ENCODE results near the gene KCNJ6.

Gene KCNJ6

DNA sequence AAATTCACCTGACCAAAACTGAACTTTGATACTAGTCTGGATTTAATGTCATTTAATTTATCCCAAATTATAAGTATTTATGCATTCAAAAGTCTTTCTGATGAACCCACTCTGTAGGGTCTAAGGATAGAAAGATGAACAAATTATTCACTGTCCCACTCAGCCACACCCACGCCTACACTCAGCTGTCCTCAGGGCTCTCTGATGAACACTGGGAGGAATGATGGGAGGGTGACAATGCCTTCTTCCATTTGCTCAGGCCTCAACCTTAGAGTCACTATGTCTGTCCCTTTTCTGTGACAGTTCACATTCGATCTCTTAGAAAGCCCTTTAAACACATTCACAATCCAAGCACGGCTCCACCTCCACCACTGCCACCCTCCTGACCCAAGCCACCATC lies 41.8 kb downstream of the KCNJ6 start:
- TF ChIP-seq POLR2A (IDR thresholded peaks at IDR 0.05; ENCODE audit: extremely low read depth, insufficient read length) (no peak), MYC (IDR thresholded peaks at IDR 0.05; ENCODE audit: low read depth, low read length) (no peak), MAX (IDR thresholded peaks at IDR 0.05; ENCODE audit: low read depth, low read length) (no peak), CTCF (IDR thresholded peaks at IDR 0.05; ENCODE audit: low read depth, low read length) (no peak)
- no peak for DNase-seq (ENCODE audit: low read depth)
- H3K4me3 ChIP-seq (ENCODE audit: low read depth, low read length): no peak overlapping the region

DNA sequence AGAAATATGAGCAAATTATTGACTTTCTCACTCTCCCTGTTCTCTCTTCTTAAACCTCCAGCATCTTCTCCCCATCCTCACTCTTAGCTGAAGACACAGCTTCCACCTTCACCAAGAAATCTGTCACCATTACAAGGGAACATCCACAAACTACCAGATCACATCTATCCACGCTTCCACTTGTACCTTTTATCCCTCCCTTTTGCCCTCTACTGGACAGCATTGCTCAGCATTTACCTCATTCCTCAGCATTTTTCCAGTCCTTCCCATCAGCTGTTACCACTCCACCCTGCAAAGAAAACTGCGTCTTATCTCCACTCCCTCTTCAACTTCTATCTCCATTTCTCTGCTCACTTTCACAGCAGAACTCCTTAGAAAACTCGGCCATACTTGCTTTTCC lies 42.6 kb downstream of the KCNJ6 start:
- no peak for TF ChIP-seq CTCF (IDR thresholded peaks at IDR 0.05; ENCODE audit: low read depth, low read length)
- H3K4me3 ChIP-seq (ENCODE audit: low read depth, low read length): no peak overlapping the region
- no peak for DNase-seq (ENCODE audit: low read depth)

DNA sequence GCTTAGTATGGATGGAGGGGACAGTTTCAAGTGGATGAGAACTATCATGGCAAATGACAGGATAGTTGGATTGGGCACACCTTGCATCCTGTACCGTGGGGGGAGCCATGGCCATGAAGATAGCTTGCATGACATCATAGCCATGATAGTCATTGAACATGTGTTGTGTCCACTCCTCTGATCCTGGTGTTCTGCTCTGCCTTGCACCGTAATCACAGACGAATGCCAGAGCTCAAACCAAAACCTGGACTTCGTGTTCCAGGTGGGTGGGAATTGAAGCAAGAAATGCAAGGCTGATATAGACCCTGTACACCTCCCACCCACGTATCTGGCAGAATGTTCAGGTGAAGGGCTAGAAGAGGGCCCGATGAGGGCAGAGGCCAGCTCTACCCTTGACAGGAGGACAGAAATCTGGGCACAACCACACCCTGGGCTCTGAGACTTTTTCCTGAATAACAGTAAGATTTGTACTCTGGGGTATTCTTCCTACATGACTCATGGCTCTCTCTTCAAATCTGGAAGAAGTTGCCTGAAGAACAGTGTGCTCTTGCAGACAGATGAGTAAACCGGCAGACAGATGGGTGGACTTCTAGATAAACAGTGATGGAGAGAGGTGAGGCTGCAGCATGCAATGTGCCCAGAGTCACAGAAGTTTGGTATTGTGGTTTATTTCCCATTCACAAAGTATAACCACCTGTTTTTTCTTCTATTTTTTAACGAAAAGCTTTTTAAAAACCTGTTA lies 45.0 kb downstream of the KCNJ6 start:
- no peak overlapping the region for H3K4me3 ChIP-seq (ENCODE audit: low read depth, low read length)
- DNase-seq (ENCODE audit: low read depth): no peak
- TF ChIP-seq POLR2A (IDR thresholded peaks at IDR 0.05; ENCODE audit: extremely low read depth, insufficient read length) (no peak), MAX (IDR thresholded peaks at IDR 0.05; ENCODE audit: low read depth, low read length) (no peak), CTCF (IDR thresholded peaks at IDR 0.05; ENCODE audit: low read depth, low read length) (no peak)

DNA sequence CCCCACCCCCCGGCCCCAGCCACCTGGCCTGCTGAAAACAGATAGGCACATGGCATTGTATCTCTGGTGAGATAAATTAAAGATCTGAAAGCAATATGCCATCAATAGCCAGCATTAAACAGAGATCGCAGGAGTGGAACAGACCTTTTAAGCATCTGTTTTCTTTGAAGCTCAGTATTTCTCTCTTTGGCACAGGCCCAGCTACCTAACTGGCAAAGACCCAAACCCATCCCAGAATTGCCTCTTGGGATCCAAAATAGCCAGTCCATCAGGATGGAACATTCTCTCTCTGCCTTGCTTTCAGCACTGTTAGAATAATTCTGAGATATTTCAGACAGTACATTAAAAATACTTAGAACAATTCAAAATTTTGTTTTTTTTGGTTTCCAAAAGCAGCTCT lies 46.0 kb downstream of the KCNJ6 start:
- no peak overlapping the region for H3K4me3 ChIP-seq (ENCODE audit: low read depth, low read length)
- TF ChIP-seq POLR2A (IDR thresholded peaks at IDR 0.05; ENCODE audit: extremely low read depth, insufficient read length) (no peak), MAX (IDR thresholded peaks at IDR 0.05; ENCODE audit: low read depth, low read length) (no peak), CTCF (IDR thresholded peaks at IDR 0.05; ENCODE audit: low read depth, low read length) (no peak), MYC (IDR thresholded peaks at IDR 0.05; ENCODE audit: low read depth, low read length) (no peak)
- DNase-seq (ENCODE audit: low read depth): no peak

GRCh38 chr21:37869661-37870060 lies 46.6 kb downstream of the KCNJ6 start:
- DNase-seq (ENCODE audit: low read depth): no peak
- no peak overlapping the region for H3K4me3 ChIP-seq (ENCODE audit: low read depth, low read length)
- TF ChIP-seq MYC (IDR thresholded peaks at IDR 0.05; ENCODE audit: low read depth, low read length) (no peak), CTCF (IDR thresholded peaks at IDR 0.05; ENCODE audit: low read depth, low read length) (no peak), POLR2A (IDR thresholded peaks at IDR 0.05; ENCODE audit: extremely low read depth, insufficient read length) (no peak), MAX (IDR thresholded peaks at IDR 0.05; ENCODE audit: low read depth, low read length) (no peak)
